CD4-positive, alpha-beta T cell treated with Interferon gamma for 1 hour (primary cell): ENCODE measurements around the gene NR2C2AP.

Experiments
- DNase-seq: peaks from one replicate; pipeline ENCODE4 v3.0.0-alpha.2; 2020

NR2C2AP gene

DNA sequence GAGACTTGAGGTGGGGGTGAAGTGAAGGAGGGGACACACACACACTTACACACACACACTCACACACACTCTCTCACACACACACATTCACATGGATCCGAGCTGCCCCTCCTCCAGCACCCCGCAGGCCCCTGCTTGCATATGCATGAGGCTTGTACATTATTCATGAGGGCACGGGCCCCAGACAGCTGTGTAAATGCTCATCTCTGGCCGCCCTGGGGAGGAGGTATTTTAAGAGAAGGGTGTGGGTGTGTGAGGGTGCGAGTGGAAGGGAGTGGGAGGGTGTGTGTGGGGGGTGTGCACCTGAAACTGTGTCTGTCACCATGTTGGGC, 10.9 kb upstream of the NR2C2AP start:
- no peak for DNase-seq

DNA sequence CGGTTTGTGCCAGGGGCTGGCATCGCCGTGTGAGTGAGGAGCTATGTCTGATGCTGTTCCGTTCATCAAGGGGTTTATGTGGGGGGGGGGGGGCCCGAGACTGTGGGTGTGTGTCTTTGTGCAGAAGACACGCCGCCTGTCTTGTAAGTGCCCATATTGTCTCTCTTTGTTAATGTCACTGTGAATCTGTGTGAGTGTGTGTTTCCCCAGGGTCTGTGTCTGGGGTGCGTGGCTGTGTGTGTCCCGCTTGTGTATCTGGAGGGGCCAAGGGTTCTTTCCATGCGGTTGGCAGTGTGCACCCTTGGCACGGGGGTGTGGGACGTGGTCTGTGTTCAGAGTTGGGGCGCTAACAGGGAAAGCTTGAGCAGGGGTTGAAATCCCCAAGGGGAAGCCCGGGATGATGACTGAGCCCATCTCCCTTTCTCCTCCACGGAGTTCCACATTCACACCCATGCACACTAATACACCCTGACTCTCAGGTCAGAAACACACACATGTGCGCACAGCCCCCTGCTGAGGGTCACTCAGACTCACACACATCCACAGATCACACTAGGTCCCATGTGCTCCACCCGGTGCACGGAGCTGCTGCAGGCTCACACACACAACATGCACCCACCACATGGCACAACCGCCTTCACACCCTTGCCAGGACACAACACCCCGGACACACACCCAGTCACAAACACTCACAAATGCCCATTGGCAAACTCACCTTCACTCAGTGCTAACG, 10.4 kb upstream of the NR2C2AP start:
- DNase-seq: no peak

DNA sequence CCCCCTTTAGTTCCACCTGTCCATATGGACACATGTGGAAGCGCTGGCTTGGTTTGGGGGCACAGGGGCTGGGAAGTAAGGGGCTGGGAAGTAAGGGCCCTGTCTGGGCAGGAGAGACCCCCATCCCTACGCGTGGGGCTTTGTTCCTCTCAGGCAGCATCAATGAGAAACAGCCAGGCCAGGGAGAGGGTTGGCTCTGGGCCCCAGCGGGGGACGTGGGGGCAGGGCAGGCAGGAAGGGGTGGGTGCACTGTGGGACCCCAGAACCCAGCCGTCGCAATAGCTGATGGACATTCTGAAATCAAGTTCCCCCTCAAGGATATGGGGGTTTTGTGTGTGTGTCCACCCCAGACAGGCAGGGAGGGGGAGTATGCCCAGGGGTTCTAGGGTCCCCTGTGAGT, 9.7 kb upstream of the NR2C2AP start:
- no peak for DNase-seq

DNA sequence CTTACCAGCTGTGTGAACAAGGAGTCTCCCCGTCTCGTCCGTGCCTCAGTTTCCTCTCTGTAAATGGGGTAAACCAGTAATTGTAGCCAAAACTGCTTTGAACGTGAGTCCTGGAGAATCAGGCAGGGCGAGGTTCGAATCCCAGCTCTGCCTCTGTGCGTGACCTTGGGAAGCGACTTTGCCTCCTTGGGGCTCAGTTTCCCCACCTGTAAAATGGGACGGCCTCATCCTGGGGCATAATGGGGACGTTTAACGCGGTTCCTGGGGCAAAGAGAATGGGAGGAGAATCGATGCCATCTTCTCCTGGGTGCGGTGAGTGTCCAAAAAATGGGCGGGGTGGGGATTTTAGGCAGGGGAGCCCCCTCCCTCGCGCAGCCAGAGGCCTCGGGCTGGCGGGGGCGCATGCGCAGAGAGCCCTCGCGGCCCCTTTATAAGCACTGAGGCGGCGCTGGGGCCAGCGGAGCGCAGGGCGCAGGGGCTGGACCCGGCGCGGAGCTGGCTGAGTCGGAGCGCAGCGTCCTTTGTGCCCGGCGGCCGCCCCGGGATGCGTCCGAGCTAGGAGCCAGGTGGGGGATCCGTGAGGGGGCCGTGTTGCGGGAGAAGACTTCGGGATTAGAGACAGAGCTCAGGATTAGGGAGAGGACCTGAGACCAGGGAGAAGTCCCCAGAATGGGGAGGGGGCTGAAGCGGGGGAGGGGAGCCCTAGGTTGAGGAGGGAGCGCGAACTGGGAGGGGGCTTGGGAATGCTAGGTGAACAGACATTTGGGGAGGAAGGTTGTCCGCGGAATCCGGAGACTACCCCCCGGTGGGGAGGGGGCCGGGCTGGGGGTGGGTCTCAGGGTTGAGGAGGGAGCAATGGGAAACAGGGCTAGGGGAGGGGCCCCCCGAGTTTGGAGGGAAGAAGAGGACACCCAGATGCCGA, 8.5 kb upstream of the NR2C2AP start, which contains the start of gene NCAN:
NCAN (plus strand) TSS at position 460 of the 922 bp plus-strand sequence. CDS start 4,996 bp downstream, outside the sequence.
- DNase-seq: no peak

DNA sequence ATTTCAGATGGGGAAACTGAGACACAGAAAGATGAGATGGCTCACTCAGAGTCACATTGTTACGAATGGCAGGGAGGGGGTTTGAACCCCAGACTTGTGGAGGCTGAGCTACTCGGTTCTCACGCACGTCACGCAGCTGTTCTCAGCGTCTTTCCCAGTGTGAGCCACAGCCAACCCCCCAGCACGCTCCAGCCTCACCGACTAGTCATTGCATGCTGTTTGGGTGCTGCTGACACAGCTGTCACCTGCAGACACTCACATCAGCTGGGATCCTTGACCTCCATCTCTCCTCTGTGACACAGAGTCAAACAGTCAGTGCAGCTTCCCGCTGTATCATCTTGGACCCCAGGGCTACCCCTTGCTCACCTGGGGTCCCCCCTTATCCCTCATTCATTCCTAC, 6.2 kb upstream of the NR2C2AP start:
- no peak for DNase-seq

DNA sequence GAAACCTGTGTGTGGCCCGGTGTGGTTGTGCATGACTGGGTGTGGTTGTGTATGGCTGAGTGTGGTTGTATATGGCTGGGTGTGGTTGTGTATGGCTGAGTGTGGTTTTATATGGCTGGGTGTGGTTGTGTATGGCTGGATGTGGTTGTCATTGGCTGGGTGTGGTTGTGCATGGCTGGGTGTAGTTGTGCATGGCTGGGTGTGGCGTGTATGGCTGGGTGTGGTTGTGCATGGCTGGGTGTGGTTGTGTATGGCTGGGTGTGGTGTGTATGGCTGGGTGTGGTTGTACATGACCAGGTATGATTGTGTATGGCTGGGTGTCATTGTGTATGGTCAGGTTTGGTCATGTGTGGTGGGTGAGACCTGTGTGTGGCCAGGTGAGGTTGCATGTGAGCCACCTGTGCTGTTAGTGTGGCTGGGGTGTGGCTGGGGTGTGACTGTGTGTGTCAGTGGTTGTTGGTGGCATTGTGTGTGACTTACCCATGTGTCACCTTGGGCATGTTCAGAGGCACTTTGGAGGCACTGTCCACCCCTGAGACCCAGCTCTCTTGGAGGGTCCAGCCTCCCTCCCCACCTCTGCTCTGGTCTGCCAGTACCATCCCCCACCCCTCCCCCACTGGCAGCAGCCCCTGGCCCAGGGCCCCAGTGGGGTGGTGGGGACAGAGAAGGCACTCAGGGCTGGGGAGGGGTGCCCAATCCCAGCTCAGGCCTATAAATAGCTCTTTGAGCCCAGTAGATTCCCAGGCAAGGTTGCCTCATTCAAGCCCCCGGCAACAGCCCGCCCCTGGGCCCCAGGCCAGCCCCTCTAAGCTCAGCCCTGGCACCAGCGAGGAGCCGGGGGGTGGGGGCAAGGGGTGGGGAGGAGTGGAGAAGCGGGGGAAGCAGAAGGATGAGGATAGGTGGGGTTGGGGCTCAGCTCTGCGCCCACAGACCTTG, 4.7 kb upstream of the NR2C2AP start:
- no peak for DNase-seq

DNA sequence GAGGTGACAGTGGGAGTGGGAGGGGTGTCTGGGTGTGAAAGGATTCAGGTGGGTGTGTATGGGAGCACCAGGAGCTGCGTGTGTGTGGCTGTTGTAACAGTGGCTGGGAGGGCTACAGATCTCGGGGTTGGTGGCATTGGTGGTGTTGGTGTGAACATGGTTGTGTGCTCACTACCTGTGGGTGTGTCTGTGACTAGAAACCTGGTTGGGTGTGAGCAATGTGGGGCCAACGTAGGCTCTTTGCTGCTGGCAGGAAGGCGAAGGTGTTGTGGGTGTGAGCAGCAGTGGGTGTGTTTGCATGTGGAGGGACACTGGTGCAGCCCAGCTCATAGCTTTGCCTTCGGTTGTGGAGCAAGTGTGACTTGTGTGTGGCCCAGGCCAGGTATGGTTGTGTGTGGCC, 3.7 kb upstream of the NR2C2AP start:
- no peak for DNase-seq

DNA sequence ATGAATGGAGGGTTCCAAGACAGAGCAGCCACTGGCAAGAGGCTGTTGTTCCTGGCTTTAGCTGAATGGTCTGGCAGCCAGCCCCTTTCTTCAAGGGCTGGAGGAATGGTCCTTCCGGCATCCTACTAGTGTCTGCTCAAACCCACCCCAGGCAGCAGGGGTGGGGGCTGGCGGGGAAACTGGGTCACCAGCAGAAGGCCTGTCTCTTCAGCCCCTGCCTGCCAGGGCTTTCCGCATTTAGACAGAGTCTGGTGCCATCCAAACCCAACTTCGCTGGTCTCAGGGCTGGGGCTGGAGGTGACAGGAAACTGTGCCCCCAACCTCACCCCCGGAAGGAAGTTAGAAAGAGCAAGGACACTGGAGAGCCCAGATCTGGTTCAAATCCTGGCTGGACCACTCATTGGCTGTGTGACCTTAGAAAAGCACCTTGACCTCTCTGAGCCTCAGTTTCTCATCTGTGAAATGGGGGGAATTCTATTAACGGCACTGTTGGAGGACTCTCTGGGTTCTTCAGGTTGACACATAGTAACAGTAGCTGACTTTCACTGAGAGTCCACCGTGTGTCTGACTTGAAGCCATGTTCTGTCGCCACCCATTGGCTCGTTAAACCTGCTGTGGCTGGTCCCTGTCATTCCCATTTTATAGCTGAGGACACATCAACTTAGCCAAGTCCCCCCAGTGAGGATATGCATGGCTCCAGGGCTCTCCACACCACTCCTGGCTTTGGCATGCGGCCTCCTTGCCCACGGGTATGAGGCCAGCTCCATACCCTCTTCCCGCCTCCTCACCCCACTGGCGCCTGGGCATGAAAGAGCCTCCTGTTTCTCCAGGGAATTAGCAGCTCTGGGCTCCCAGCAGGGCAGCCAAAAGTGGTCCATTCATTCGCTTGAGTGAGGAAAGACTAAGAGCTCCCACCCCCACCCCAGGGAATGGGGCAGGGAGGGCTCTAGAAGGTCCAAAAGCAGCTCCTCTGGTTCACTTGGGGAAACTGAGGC, 2.5 kb upstream of the NR2C2AP start:
- DNase-seq: no peak

DNA sequence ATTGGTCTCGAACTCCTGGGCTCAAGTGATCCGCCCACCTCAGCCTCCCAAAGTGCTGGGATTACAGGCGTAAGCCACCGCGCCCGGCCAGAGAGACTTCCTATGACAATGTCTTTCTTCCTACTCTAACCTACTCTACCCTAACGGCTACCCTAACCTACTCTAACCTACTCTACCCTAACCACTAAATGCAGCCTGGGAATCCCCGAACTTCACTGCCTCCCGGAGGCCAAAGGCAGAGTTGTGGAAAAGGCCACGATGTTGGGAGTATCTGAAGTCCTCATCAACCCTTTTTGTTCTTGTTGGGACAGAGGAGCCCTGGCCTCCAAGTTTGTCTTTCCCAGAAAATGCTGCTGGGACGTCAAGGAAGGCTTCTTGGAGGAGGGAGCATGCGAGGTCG, 967 bp upstream of the NR2C2AP start:
- DNase-seq: no peak

DNA sequence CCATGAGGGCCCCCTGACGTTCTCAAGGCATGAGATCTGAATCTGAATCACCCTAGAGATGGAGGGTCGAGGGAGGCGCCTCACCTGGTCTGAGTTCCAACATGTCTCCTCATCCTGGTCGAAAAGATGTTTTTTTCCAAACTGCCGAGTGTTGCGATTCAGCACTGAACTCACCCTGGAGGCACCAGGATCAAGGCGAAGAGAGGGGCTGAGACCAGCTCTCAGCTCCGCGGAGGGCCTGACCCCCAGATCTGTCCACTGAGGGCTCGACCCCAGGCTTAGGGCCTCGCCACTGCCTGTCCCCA, 555 bp downstream of the NR2C2AP start:
- DNase-seq: no peak

DNA sequence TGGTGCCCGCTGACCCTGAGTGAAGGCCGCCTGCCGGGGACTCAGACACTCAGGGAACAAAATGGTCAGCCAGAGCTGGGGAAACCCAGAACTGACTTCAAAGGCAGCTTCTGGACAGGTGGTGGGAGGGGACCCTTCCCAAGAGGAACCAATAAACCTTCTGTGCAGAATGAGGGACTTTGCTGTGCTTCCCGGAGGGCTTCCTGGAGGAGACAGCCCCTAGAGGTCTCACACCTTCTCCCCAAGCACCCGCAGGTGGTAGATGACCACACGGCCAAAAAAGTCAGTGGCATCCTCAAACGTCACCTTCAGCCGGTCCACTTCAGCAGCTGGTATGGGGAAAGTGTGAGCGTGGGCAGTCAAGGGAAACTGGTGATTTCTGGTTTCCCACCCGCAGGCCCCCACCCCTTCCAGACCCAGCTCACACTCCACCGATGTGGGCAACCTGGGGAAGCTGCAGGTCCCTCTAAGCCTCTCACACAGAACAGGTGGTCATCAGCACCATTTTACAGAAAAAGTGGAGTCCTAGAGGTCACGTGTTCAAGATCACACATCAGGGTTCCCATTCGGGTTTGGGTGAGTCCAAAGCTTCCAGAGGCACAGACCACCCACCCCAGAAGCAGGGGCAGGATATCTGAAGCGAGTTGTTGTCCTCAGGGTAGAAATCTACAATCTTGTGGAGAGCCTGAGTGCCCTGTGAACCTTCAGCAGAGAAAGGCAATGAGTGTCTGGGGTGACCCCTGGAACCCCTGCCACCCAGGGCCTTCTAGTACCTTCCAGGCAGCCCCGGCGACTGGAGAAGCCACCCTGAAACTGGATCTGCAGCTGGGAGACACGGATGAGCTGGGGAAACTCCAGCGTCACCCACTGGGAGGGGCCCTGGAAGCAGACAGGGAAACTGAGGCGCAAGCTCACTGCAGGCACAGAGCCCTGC, 1.2 kb downstream of the NR2C2AP start:
- DNase-seq: no peak

DNA sequence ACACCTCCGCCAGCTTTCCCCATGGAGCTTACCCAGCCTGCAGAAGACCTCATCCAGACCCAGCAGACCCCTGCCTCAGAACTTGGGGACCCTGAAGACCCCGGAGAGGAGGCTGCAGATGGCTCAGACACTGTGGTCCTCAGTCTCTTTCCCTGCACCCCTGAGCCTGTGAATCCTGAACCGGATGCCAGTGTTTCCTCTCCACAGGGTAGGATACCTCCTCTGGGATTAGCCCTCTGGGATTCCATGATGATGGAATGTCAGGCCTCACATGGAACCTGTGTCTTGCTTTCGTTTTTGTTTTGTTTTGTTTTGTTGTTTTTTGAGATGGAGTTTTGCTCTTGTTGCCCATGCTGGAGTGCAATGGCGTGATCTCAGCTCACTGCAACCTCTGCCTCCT, 9.3 kb downstream of the NR2C2AP start:
- no peak for DNase-seq

DNA sequence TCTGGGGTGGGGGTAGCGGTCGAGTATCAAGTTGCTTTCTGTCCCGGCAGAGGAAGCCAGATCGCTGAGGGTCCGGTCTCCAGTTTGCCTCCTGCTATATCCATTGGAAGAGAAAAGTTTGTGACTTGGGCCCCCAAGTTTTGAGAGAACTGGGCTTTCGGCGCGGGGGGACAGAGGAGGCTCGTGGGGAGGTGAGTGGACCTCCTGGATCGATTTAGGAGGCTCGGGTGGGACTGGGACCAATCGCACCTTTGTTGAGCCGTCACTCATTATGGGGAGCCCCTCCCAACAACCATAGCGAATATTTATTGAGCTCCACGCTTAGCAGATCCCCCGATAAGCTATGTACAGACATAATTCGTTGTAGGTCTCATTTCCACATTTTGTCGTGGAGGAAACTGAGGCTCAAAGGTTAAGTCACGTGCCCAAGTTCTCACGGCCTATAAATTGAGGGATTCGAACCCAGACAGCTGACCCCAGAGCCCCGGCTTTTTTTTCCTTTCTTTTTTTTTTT, 10.2 kb downstream of the NR2C2AP start:
- no peak for DNase-seq

DNA sequence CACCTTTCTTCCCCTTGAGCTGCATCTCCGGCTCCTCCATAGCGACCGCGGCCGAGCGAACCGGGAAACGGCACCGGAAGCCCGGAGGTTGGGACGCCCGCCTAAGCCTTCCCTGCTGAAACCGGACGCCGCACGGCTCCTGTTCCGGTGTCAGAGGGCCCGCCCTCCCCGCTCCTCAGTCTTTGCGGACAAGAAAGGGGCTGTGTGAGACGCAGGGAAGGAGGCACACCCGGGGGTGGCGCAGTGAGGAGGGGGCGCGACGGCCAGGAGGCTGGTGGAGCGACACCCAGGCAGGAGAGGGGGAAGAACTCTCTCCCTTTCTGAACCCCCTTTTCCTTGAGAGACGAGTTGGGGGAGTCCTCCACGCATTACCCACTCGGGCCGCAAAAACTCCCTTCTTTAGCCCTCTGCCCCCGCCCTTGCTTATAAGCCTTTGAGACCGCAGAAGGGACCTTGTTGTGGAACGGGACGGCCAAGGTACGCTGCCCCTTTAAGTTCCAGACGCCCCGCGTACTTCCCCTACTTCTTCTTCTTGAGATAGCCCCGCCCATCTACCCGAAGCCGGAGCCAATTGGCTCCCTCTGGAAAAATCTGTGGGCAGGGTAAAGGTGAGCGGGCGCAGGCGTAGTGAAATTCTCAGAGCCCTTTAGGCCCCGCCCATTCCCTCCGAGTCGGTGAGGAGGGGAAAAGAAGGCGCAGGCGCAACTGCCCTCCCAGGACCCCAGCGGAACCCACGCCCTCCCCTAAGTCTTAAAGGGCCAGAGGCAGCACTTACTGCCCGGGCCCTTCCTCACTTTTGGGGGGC, 10.9 kb downstream of the NR2C2AP start, which contains the start of the genes BORCS8 and RFXANK:
BORCS8 (minus strand) TSS at position 75 of the 805 bp plus-strand sequence; CDS start at position 40, 35 bp downstream.
RFXANK (plus strand) TSS at position 181 of the 805 bp plus-strand sequence. CDS start 1,689 bp downstream, outside the sequence.
- peak; percentile 99 for DNase-seq

DNA sequence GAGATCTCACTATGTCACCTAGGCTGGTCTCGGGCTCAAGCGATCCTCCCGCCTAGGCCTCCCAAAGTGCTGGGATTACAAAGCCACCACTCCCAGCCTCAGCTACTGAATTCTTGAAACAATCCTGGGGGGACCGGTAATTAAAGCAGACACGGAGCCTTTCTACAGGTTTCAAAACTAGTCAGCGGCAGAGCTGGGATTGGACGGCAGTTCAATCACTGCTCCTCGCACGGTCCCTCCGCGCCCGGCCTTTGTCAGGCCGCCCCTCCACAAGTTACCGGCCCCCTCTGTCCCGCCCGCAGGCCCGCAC, 11.5 kb downstream of the NR2C2AP start:
- no peak for DNase-seq

DNA sequence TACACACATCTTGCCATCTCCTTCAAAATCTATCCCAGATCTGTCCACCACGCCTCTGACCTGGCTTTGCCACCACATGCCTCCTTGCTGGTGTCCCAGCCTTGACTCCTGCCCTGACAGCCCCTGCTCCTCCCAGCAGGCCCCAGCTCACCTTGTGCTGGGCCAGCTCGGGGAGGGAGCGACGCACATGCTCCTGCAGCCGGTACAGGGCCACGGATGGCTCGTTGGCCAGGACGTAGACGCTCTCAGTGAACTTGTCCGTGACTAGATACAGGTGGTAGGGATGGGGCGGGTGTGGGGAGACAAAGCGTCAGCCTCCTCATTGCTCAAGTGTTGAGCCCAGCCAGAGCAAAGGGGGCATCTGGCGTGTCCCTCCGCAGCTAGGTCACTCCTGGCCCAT, 16.5 kb downstream of the NR2C2AP start:
- DNase-seq: no peak

DNA sequence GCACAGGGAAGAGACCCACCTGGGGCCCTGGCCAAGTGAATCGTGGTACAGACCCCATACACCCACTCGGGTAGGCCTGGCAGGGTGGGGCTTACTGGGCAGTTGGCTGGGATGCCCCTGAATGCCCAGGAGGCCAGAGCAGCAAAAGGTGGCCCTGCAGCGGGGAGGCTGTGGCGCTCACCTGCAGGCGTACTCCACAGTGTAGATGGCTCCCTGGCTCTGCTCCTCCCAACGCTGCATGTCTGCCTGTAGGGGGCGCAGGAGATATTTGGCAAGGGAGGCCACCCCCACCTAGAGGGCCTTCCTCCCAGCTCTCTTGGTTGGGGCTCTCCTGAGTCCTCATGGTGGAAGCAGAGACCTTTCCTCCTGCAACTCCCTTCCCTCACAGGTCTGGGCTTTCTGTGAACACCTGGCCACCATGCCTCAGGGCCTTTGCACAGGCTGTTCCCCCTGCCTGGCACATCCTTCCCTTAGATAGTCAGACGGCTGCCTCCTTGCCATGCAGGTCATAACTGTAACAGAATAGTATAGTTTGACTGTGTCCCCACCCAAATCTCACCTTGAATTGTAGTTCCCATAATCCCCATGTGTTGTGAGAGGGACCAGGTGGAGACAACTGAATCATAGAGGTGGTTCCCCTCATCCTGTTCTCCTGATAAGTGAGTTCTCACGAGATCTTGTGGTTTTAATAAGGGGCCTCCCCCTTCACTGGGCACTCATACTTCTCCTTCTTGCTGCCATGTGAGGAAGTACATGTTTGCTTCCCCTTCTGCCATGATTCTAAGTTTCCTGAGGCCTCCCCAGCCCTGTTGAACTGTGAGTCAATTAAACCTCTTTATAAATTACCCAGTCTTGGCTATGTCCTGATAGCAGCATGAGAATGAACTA, 17.1 kb downstream of the NR2C2AP start:
- peak; percentile 48 for DNase-seq

DNA sequence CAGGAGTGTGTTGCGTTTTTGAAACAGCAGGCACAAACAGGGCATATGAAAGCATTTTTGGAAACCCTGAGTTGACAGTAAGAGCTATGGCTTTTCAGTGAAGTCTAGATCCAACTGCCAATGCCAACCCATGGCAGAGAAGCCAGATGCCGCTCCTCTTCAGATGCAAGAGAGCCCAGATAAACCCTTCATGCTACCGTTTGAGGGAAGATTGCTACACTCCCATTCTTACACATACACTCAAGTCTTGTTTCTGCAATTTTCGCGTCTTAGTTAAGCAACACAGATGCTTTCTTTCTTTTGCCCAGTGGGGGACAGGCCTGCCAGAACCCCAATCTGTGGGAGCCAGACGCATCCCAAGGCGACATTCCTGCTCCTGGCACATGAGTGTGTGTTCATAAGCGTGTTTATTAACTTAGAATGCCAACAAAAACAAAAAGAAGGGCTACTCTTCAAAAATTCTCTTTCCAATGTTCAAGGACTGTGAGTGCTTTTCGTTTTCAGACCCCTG, 21.7 kb downstream of the NR2C2AP start:
- DNase-seq: no peak
